SU-DHL-6 (cell line): ENCODE measurements around the gene NOX3.
A peak's percentile ranks its signal among the peaks of the same experiment; 100 is the strongest.

Experiments
- H2AFZ ChIP-seq: fragments of 200-600 bp; sonication (generic); 2 replicates; pipeline ENCODE4 v1.6.1; 2014; ENCODE audit warnings: low read depth, mild to moderate bottlenecking, moderate library complexity, mixed read lengths, antibody characterized with exemption, low read length; ENCODE audit not compliant: severe bottlenecking
- H3F3A ChIP-seq: fragments of 200-600 bp; shearing (Covaris generic); 2 replicates; pipeline ENCODE4 v1.6.0; 2016; ENCODE audit warnings: antibody characterized with exemption, mild to moderate bottlenecking; ENCODE audit not compliant: insufficient read depth
- H3K27ac ChIP-seq: fragments of 200-600 bp; sonication (generic); 2 replicates; pipeline ENCODE4 v1.5.1; 2016; ENCODE audit warnings: low read depth, mild to moderate bottlenecking, low read length, moderate library complexity, mixed read lengths
- H3K27me3 ChIP-seq: fragments of 200-600 bp; sonication (generic), shearing (Covaris generic); 2 replicates; pipeline ENCODE4 v1.6.0; 2014; ENCODE audit warnings: mild to moderate bottlenecking, low read length
- H3K36me3 ChIP-seq: fragments of 200-600 bp; sonication (generic); 2 replicates; pipeline ENCODE4 v1.6.1; 2014; ENCODE audit warnings: mild to moderate bottlenecking, low read length, mixed read lengths
- H3K4me2 ChIP-seq: fragments of 300-600, 200-600 bp; shearing (Covaris generic), sonication (generic); 2 replicates; pipeline ENCODE4 v1.6.0; 2014; ENCODE audit warnings: low read length, low read depth, mild to moderate bottlenecking; ENCODE audit not compliant: poor library complexity, severe bottlenecking
- H3K4me3 ChIP-seq: fragments of 200-600 bp; sonication (generic); 2 replicates; pipeline ENCODE4 v1.5.1; 2014; ENCODE audit warnings: antibody characterized with exemption, low read length, mild to moderate bottlenecking, mixed read lengths; ENCODE audit not compliant: insufficient read depth, poor library complexity, severe bottlenecking
- H3K79me2 ChIP-seq: fragments of 200-600 bp; sonication (generic); 2 replicates; pipeline ENCODE4 v1.6.1; 2014; ENCODE audit warnings: mild to moderate bottlenecking, low read length, moderate library complexity; ENCODE audit not compliant: insufficient read depth
- H3K9ac ChIP-seq: fragments of 200-600 bp; sonication (generic); 2 replicates; pipeline ENCODE4 v1.7.0; 2014; ENCODE audit warnings: mild to moderate bottlenecking, low read length
- H3K9me2 ChIP-seq: fragments of 200-600 bp; sonication (generic); replicated peaks from 2 replicates; pipeline ENCODE4 v1.6.1; 2014; ENCODE audit warnings: low read length; ENCODE audit not compliant: insufficient read depth
- H3K9me3 ChIP-seq: fragments of 200-600 bp; sonication (generic); 2 replicates; pipeline ENCODE4 v1.6.1; 2014; ENCODE audit warnings: low read length, mixed read lengths; ENCODE audit not compliant: insufficient read depth
- H4K20me1 ChIP-seq: fragments of 200-600 bp; sonication (generic); 2 replicates; pipeline ENCODE4 v1.6.1; 2014; ENCODE audit warnings: low read depth, mild to moderate bottlenecking, antibody characterized with exemption, low read length, moderate library complexity, mixed read lengths
- CTCF ChIP-seq: fragments of 200-600 bp; sonication (generic); IDR thresholded peaks from one replicate; pipeline ENCODE4 v1.5.1; 2017; ENCODE audit warnings: antibody characterized with exemption, mild to moderate bottlenecking, low read length, moderate library complexity; ENCODE audit not compliant: insufficient read depth, poor library complexity, severe bottlenecking
- EZH2phosphoT487 ChIP-seq: fragments of 200-600 bp; sonication (generic), shearing (Covaris generic); conservative IDR thresholded peaks from 2 replicates; pipeline ENCODE4 v1.6.1; 2018; ENCODE audit warnings: mild to moderate bottlenecking, antibody characterized with exemption, low read length, moderate library complexity, mixed read lengths

Gene NOX3

GRCh38 chr6:155349129-155349528 is 106.5 kb downstream of the NOX3 start:
- Histone ChIP-seq H3K4me2 (no peak overlapping the region), H3K27ac (no peak overlapping the region), H3K36me3 (peaks cover 9% of the 10 kb centered on the region), H3K27me3 (no peaks in the 10 kb centered on the region), H3K9me2 (no peaks in the 10 kb centered on the region), H3F3A (no peaks in the 10 kb centered on the region), H4K20me1 (no peaks in the 10 kb centered on the region), H3K4me3 (no peak overlapping the region), H3K9ac (no peak overlapping the region), H2AFZ (no peak overlapping the region), H3K9me3 (peaks cover 15% of the 10 kb centered on the region; the same call in 1 of the 2 replicates), H3K79me2 (no peaks in the 10 kb centered on the region)
- TF ChIP-seq CTCF (no peak), EZH2phosphoT487 (no peak)

GRCh38 chr6:155347800-155348199 is 107.8 kb downstream of the NOX3 start:
- Histone ChIP-seq H3K9ac (no peak overlapping the region), H3K27ac (peak overlapping the region; percentile 32; the same call in 1 of the 2 replicates), H3K27me3 (no peaks in the 10 kb centered on the region), H3K4me2 (no peak overlapping the region), H3K9me2 (no peaks in the 10 kb centered on the region), H2AFZ (peak overlapping the region; percentile 46), H3F3A (no peaks in the 10 kb centered on the region), H3K4me3 (no peak overlapping the region), H3K36me3 (no peaks in the 10 kb centered on the region), H3K79me2 (no peaks in the 10 kb centered on the region), H4K20me1 (no peaks in the 10 kb centered on the region), H3K9me3 (peaks cover 7% of the 10 kb centered on the region; the same call in 1 of the 2 replicates)
- TF ChIP-seq EZH2phosphoT487 (no peak), CTCF (no peak)

GRCh38 chr6:155346957-155347356 is 108.7 kb downstream of the NOX3 start:
- Histone ChIP-seq H2AFZ (no peak overlapping the region), H3K9ac (no peak overlapping the region), H3K4me2 (no peak overlapping the region), H3K27me3 (no peaks in the 10 kb centered on the region), H3K79me2 (no peaks in the 10 kb centered on the region), H3F3A (no peaks in the 10 kb centered on the region), H3K4me3 (no peak overlapping the region), H3K36me3 (no peaks in the 10 kb centered on the region), H3K9me3 (peaks cover 7% of the 10 kb centered on the region; the same call in 1 of the 2 replicates), H3K9me2 (no peaks in the 10 kb centered on the region), H4K20me1 (no peaks in the 10 kb centered on the region), H3K27ac (no peak overlapping the region)
- TF ChIP-seq EZH2phosphoT487 (no peak), CTCF (no peak)
